Liver (tissue), 3 donors: Measurements from ENCODE around the gene HERC6.

Experiments used
- EGR1 ChIP-seq, 2 donors: IDR thresholded peaks; 2 replicates each; pipeline ENCODE4 v1.6.1; 2016 to 2018; ENCODE audit warnings: antibody characterized with exemption in 2 of 2, low read depth in 2 of 2
- HNF4A ChIP-seq, 2 donors: conservative IDR thresholded peaks; 2 replicates each; pipeline ENCODE4 v1.6.1; 2016; ENCODE audit warnings: antibody characterized with exemption in 2 of 2, mild to moderate bottlenecking in 2 of 2
- HNF4G ChIP-seq: IDR thresholded peaks from 2 replicates; pipeline ENCODE4 v1.6.1; 2016; ENCODE audit warnings: antibody characterized with exemption
- JUND ChIP-seq, 2 donors: IDR thresholded peaks; 2 replicates each; pipeline ENCODE4 v1.6.1; 2016; ENCODE audit warnings: antibody characterized with exemption in 2 of 2
- RAD21 ChIP-seq, 2 donors: IDR thresholded peaks; 2 replicates each; pipeline ENCODE4 v1.6.1; 2016; ENCODE audit warnings: antibody characterized with exemption in 2 of 2, mild to moderate bottlenecking in 2 of 2
- REST ChIP-seq: IDR thresholded peaks from 2 replicates; pipeline ENCODE4 v1.6.1; 2016; ENCODE audit warnings: antibody characterized with exemption, mild to moderate bottlenecking
- RXRA ChIP-seq, 2 donors: IDR thresholded peaks; 2 replicates each; pipeline ENCODE4 v1.6.1; 2017 to 2018; ENCODE audit warnings: antibody characterized with exemption in 2 of 2, mild to moderate bottlenecking in 1 of 2
- SP1 ChIP-seq: IDR thresholded peaks from 2 replicates; pipeline ENCODE4 v1.6.1; 2018; ENCODE audit warnings: antibody characterized with exemption, mild to moderate bottlenecking
- TAF1 ChIP-seq: conservative IDR thresholded peaks from 2 replicates; pipeline ENCODE4 v1.6.1; 2016; ENCODE audit warnings: antibody characterized with exemption, mild to moderate bottlenecking
- YY1 ChIP-seq: IDR thresholded peaks from 2 replicates; pipeline ENCODE4 v1.6.1; 2016; ENCODE audit warnings: antibody characterized with exemption, mild to moderate bottlenecking
- TF ChIP-seq, protein P1 (sequence below): fragments of 150-350 bp; IDR thresholded peaks from 2 replicates; pipeline ENCODE4 v1.5.1; 2017; ENCODE audit warnings: improper control_type of control experiment, low read depth, low read length; ENCODE audit not compliant: missing input control
- TF ChIP-seq, protein P2 (sequence below): IDR thresholded peaks from 2 replicates; pipeline ENCODE4 v1.6.1; 2016; ENCODE audit warnings: antibody characterized with exemption
- TF ChIP-seq, protein P3 (sequence below): IDR thresholded peaks from 2 replicates; pipeline ENCODE4 v1.6.1; 2016; ENCODE audit warnings: antibody characterized with exemption
- donor health status: healthy.
- donor health status: healthy.

DNA sequence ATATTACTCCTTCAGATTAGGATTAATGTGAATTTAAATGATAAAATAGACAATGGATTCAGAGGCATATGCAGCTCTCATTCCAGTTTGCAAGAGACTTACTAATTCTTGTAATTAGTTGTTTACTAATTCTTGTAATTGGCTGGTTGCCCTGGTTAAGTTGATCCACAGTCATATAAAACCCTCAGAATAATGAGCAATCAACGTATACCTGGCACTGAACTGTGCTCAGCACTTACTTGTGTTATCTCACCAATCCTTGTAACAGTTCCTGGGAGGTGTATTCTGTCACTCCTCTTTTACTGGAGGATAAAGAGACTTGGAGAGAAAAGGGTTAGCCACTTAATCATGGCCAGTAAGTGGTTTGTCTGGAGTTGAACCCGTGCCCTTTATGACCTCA lies 88.7 kb downstream of the HERC6 start:
- TF ChIP-seq, protein P1, sequence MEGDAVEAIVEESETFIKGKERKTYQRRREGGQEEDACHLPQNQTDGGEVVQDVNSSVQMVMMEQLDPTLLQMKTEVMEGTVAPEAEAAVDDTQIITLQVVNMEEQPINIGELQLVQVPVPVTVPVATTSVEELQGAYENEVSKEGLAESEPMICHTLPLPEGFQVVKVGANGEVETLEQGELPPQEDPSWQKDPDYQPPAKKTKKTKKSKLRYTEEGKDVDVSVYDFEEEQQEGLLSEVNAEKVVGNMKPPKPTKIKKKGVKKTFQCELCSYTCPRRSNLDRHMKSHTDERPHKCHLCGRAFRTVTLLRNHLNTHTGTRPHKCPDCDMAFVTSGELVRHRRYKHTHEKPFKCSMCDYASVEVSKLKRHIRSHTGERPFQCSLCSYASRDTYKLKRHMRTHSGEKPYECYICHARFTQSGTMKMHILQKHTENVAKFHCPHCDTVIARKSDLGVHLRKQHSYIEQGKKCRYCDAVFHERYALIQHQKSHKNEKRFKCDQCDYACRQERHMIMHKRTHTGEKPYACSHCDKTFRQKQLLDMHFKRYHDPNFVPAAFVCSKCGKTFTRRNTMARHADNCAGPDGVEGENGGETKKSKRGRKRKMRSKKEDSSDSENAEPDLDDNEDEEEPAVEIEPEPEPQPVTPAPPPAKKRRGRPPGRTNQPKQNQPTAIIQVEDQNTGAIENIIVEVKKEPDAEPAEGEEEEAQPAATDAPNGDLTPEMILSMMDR = no peak
- TF ChIP-seq REST (no peak), TAF1 (no peak), SP1 (no peak), YY1 (no peak), RAD21 (IDR thresholded peaks at IDR 0.05) (no peak), JUND (IDR thresholded peaks at IDR 0.05) (no peak), HNF4A (conservative IDR thresholded peaks at IDR 0.05) (no peak), RXRA (IDR thresholded peaks at IDR 0.05) (no peak), EGR1 (IDR thresholded peaks at IDR 0.05; ENCODE audit: low read depth in 2 of 2) (no peak), HNF4G (no peak)
- TF ChIP-seq, protein P2, sequence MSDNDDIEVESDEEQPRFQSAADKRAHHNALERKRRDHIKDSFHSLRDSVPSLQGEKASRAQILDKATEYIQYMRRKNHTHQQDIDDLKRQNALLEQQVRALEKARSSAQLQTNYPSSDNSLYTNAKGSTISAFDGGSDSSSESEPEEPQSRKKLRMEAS = no peak
- TF ChIP-seq, protein P3, sequence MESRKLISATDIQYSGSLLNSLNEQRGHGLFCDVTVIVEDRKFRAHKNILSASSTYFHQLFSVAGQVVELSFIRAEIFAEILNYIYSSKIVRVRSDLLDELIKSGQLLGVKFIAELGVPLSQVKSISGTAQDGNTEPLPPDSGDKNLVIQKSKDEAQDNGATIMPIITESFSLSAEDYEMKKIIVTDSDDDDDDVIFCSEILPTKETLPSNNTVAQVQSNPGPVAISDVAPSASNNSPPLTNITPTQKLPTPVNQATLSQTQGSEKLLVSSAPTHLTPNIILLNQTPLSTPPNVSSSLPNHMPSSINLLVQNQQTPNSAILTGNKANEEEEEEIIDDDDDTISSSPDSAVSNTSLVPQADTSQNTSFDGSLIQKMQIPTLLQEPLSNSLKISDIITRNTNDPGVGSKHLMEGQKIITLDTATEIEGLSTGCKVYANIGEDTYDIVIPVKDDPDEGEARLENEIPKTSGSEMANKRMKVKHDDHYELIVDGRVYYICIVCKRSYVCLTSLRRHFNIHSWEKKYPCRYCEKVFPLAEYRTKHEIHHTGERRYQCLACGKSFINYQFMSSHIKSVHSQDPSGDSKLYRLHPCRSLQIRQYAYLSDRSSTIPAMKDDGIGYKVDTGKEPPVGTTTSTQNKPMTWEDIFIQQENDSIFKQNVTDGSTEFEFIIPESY = no peak
